KOPT-K1 (cell line): ENCODE data around the gene TBCE.
A peak's percentile ranks its signal among the peaks of the same experiment; 100 is the strongest.

ENCODE experiments used
- H3K27ac ChIP-seq: fragments of 200-600 bp; sonication (generic); 2 replicates; pipeline ENCODE4 v1.5.1; 2016; ENCODE audit warnings: antibody characterized with exemption, mild to moderate bottlenecking, low read depth, low read length; ENCODE audit not compliant: poor library complexity, severe bottlenecking
- H3K36me3 ChIP-seq: fragments of 200-600 bp; sonication (generic); 2 replicates; pipeline ENCODE4 v1.5.1; 2017; ENCODE audit warnings: antibody characterized with exemption, mild to moderate bottlenecking, low read length, moderate library complexity; ENCODE audit not compliant: insufficient read depth
- H3K9me3 ChIP-seq: fragments of 200-600 bp; sonication (generic); 2 replicates; pipeline ENCODE4 v1.5.1; 2017; ENCODE audit warnings: antibody characterized with exemption, low read length, mild to moderate bottlenecking; ENCODE audit not compliant: insufficient read depth, poor library complexity, severe bottlenecking

Gene TBCE

GRCh38 chr1:235367000-235367908 is at the start of gene TBCE:
TBCE (plus strand) TSS chr1:235367427; CDS start chr1:235380050, 12,623 bp downstream.
- Histone ChIP-seq H3K9me3 (no peaks in the 10 kb centered on the region), H3K27ac (peak within 1 kb of the TSS; percentile 72), H3K36me3 (no peaks in the 10 kb centered on the region)

GRCh38 chr1:235319255-235319654 is 48.0 kb upstream of the TBCE start:
- H3K36me3 ChIP-seq, result peaks cover 54% of the 10 kb centered on the region
- no peak overlapping the region for H3K27ac ChIP-seq
- no peaks in the 10 kb centered on the region for H3K9me3 ChIP-seq

- H3K9me3 ChIP-seq, result no peaks in the 10 kb centered on the region
- no peak overlapping the region for H3K27ac ChIP-seq
- H3K36me3 ChIP-seq, result peaks cover 61% of the 10 kb centered on the region
These were observed 46.6 kb upstream of the TBCE start for GRCh38 chr1:235320521-235321179.

GRCh38 chr1:235324296-235324695 is 42.9 kb upstream of the TBCE start:
- Histone ChIP-seq H3K36me3 (peaks cover 51% of the 10 kb centered on the region), H3K9me3 (no peaks in the 10 kb centered on the region), H3K27ac (peak overlapping the region; percentile 87)

GRCh38 chr1:235325139-235325538 is 42.1 kb upstream of the TBCE start:
- H3K27ac ChIP-seq, result peak overlapping the region; percentile 87
- H3K9me3 ChIP-seq, result no peaks in the 10 kb centered on the region
- H3K36me3 ChIP-seq, result peaks cover 45% of the 10 kb centered on the region

GRCh38 chr1:235325854-235326253 is 41.4 kb upstream of the TBCE start:
- peak overlapping the region; percentile 87 for H3K27ac ChIP-seq
- no peaks in the 10 kb centered on the region for H3K9me3 ChIP-seq
- H3K36me3 ChIP-seq, result peaks cover 41% of the 10 kb centered on the region

GRCh38 chr1:235326719-235327558 is 40.3 kb upstream of the TBCE start:
- peaks cover 41% of the 10 kb centered on the region for H3K36me3 ChIP-seq
- H3K9me3 ChIP-seq, result no peaks in the 10 kb centered on the region
- H3K27ac ChIP-seq, result peak overlapping the region; percentile 87

- peak within 1 kb of the TSS; percentile 87 for H3K27ac ChIP-seq
- peaks cover 38% of the 10 kb centered on the region for H3K36me3 ChIP-seq
- H3K9me3 ChIP-seq, result no peaks in the 10 kb centered on the region
These were observed 39.5 kb upstream of the TBCE start, which contains the start of gene ARID4B for GRCh38 chr1:235327559-235328270. ARID4B (minus strand) TSS chr1:235328179; CDS start chr1:235326919, 1,260 bp downstream.

GRCh38 chr1:235328271-235329138 is 38.7 kb upstream of the TBCE start, which contains the start of gene GGPS1:
GGPS1 (plus strand) TSS chr1:235328570; CDS start chr1:235335265, 6,695 bp downstream.
- peak within 1 kb of the TSS; percentile 87 for H3K27ac ChIP-seq
- H3K36me3 ChIP-seq, result peaks cover 37% of the 10 kb centered on the region
- no peaks in the 10 kb centered on the region for H3K9me3 ChIP-seq

GRCh38 chr1:235329139-235329902 is 37.9 kb upstream of the TBCE start:
- peak overlapping the region; percentile 87 for H3K27ac ChIP-seq
- no peaks in the 10 kb centered on the region for H3K9me3 ChIP-seq
- peaks cover 31% of the 10 kb centered on the region for H3K36me3 ChIP-seq

GRCh38 chr1:235330918-235331285 is 36.3 kb upstream of the TBCE start:
- no peak overlapping the region for H3K27ac ChIP-seq
- H3K9me3 ChIP-seq, result no peaks in the 10 kb centered on the region
- H3K36me3 ChIP-seq, result peaks cover 37% of the 10 kb centered on the region

GRCh38 chr1:235331401-235331800 is 35.8 kb upstream of the TBCE start:
- Histone ChIP-seq H3K9me3 (no peaks in the 10 kb centered on the region), H3K36me3 (peaks cover 37% of the 10 kb centered on the region), H3K27ac (no peak overlapping the region)

- H3K27ac ChIP-seq, result peak overlapping the region; percentile 63
- H3K36me3 ChIP-seq, result peaks cover 52% of the 10 kb centered on the region
- H3K9me3 ChIP-seq, result no peaks in the 10 kb centered on the region
These were observed 30.3 kb upstream of the TBCE start for GRCh38 chr1:235336903-235337302.
